ENCODE results near the gene NFKB1. TPM values are rescaled to one million over a fixed set of nuclear protein-coding genes. Genes with fewer than 3 reads are reported as not detected.

NFKB1 gene
- polyA plus RNA-seq, 1 donor from 2014 or later, result 8.6 TPM

GRCh38 chr4:102632241-102633065 is 131.3 kb downstream of the NFKB1 start:
- Histone ChIP-seq H3K4me2 (ENCODE audit: low read length) (no peak overlapping the region), H3K79me2 (replicated peaks; ENCODE audit: insufficient read depth, low read length) (no peaks in the 10 kb centered on the region), H2AFZ (ENCODE audit: low read depth, low read length) (no peak overlapping the region), H3K27ac (ENCODE audit: low read length) (no peak overlapping the region), H3K4me3 (ENCODE audit: low read length) (no peak overlapping the region), H3K9ac (ENCODE audit: low read length) (no peak overlapping the region), H3F3A (ENCODE audit: insufficient read depth, low read length, poor library complexity, severe bottlenecking) (no peaks in the 10 kb centered on the region), H4K20me1 (ENCODE audit: insufficient read depth) (no peaks in the 10 kb centered on the region), H3K9me3 (ENCODE audit: low read length) (no peaks in the 10 kb centered on the region), H3K36me3 (ENCODE audit: insufficient read depth, low read length) (no peaks in the 10 kb centered on the region), H3K9me2 (ENCODE audit: insufficient read depth, low read length) (no peaks in the 10 kb centered on the region), H3K27me3 (ENCODE audit: insufficient read depth, low read depth, low read length) (no peaks in the 10 kb centered on the region)
- TF ChIP-seq MXI1 (conservative IDR thresholded peaks at IDR 0.05; ENCODE audit: poor library complexity, severe bottlenecking), result no peak
- TF ChIP-seq REST (IDR thresholded peaks at IDR 0.05; ENCODE audit: borderline replicate concordance), result no peak
- no peak for TF ChIP-seq SMC3 (conservative IDR thresholded peaks at IDR 0.05; ENCODE audit: poor library complexity)
- no peak for TF ChIP-seq POLR2AphosphoS5 (IDR thresholded peaks at IDR 0.05)
- no peak for TF ChIP-seq TAF1 (IDR thresholded peaks at IDR 0.05; ENCODE audit: low read depth)
- no peak for TF ChIP-seq EP300 (conservative IDR thresholded peaks at IDR 0.05; ENCODE audit: poor library complexity, severe bottlenecking)
- no peak for TF ChIP-seq CTCF (IDR thresholded peaks at IDR 0.05; ENCODE audit: poor library complexity, severe bottlenecking)
- no peak for TF ChIP-seq RAD21 (conservative IDR thresholded peaks at IDR 0.05)
- TF ChIP-seq EZH2 (IDR thresholded peaks at IDR 0.05; ENCODE audit: borderline replicate concordance, insufficient read depth, low read length, poor library complexity, severe bottlenecking), result no peak

- no peak overlapping the region for H3K9ac ChIP-seq (ENCODE audit: low read length)
- H3K4me3 ChIP-seq (ENCODE audit: low read length), result no peak overlapping the region
- TF ChIP-seq SMC3 (conservative IDR thresholded peaks at IDR 0.05; ENCODE audit: poor library complexity) (no peak), RAD21 (conservative IDR thresholded peaks at IDR 0.05) (no peak), REST (IDR thresholded peaks at IDR 0.05; ENCODE audit: borderline replicate concordance) (no peak), TAF1 (IDR thresholded peaks at IDR 0.05; ENCODE audit: low read depth) (no peak), POLR2AphosphoS5 (IDR thresholded peaks at IDR 0.05) (no peak)
- H3K27ac ChIP-seq (ENCODE audit: low read length), result no peak overlapping the region
- H3K4me2 ChIP-seq (ENCODE audit: low read length), result no peak overlapping the region
- H3K79me2 ChIP-seq (replicated peaks; ENCODE audit: insufficient read depth, low read length), result no peaks in the 10 kb centered on the region
- no peaks in the 10 kb centered on the region for H3F3A ChIP-seq (ENCODE audit: insufficient read depth, low read length, poor library complexity, severe bottlenecking)
- no peaks in the 10 kb centered on the region for H3K9me2 ChIP-seq (ENCODE audit: insufficient read depth, low read length)
- H3K27me3 ChIP-seq (ENCODE audit: insufficient read depth, low read depth, low read length), result no peaks in the 10 kb centered on the region
- H3K36me3 ChIP-seq (ENCODE audit: insufficient read depth, low read length), result no peaks in the 10 kb centered on the region
- no peaks in the 10 kb centered on the region for H3K9me3 ChIP-seq (ENCODE audit: low read length)
- H2AFZ ChIP-seq (ENCODE audit: low read depth, low read length), result no peak overlapping the region
- H4K20me1 ChIP-seq (ENCODE audit: insufficient read depth), result no peaks in the 10 kb centered on the region
These were observed 131.9 kb downstream of the NFKB1 start for GRCh38 chr4:102633100-102633499.
